NCI-H226 (cell line): ENCODE measurements around the gene FILIP1L.
A peak's percentile ranks its signal among the peaks of the same experiment; 100 is the strongest.

Experiments
- DNase-seq: peaks from one replicate; pipeline ENCODE4 v3.0.0-alpha.2; 2015

Gene FILIP1L

GRCh38 chr3:99825004-99825640 lies 289.2 kb downstream of the FILIP1L start:
- DNase-seq: peak; percentile 12

GRCh38 chr3:99823723-99824711 lies 290.3 kb downstream of the FILIP1L start:
- DNase-seq: no peak

- DNase-seq: no peak
These were observed 295.5 kb downstream of the FILIP1L start for GRCh38 chr3:99818818-99819217.

- DNase-seq: peak; percentile 88
These were observed 296.7 kb downstream of the FILIP1L start, which contains the start of gene CMSS1 for GRCh38 chr3:99817437-99818240. Gene CMSS1 (plus strand): TSS chr3:99817862.

GRCh38 chr3:99817047-99817436 lies 297.3 kb downstream of the FILIP1L start:
- DNase-seq: no peak

GRCh38 chr3:99810403-99810802 lies 303.9 kb downstream of the FILIP1L start:
- DNase-seq: no peak

- no peak for DNase-seq
These were observed 304.7 kb downstream of the FILIP1L start for GRCh38 chr3:99809565-99809964.

- DNase-seq: peak; percentile 47
These were observed 306.0 kb downstream of the FILIP1L start for GRCh38 chr3:99808163-99808794.

GRCh38 chr3:99805160-99805559 lies 309.1 kb downstream of the FILIP1L start:
- no peak for DNase-seq

GRCh38 chr3:99803297-99803696 lies 311.0 kb downstream of the FILIP1L start:
- no peak for DNase-seq

- no peak for DNase-seq
These were observed 314.9 kb downstream of the FILIP1L start for GRCh38 chr3:99799422-99799821.

- DNase-seq: no peak
These were observed 318.7 kb downstream of the FILIP1L start for GRCh38 chr3:99795573-99795972.

GRCh38 chr3:99794485-99794884 lies 319.8 kb downstream of the FILIP1L start:
- no peak for DNase-seq

- DNase-seq: peak; percentile 50
These were observed 325.1 kb downstream of the FILIP1L start for GRCh38 chr3:99789011-99789721.
